ENCODE measurements around the gene ADGRV1.
"Not testable (repeated sequence)": the region's sequence is repeated elsewhere in the genome, so short reads cannot be mapped to it uniquely, and the experiment has no call there.

Gene ADGRV1

DNA sequence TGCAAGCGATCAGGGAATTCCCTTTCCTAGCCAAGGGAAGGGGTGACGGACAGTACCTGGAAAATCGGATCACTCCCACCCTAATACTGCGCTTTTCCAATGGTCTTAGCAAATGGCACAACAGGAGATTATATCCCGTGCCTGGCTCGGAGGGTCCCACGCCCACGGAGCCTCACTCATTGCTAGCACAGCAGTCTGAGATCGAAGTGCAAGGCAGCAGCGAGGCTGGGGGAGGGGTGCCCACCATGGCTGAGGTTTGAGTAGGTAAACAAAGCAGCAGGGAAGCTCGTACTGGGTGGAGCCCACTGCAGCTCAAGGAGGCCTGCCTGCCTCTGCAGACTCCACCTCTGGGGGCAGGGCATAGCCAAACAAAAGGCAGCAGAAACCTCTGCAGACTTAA is 411.3 kb downstream of the ADGRV1 start:
- not testable (repeated sequence) for DNase-seq (ENCODE audit: low read depth in 2 of 2, low spot score in 1 of 2)

GRCh38 chr5:90981177-90981576 is 422.6 kb downstream of the ADGRV1 start:
- no peak for DNase-seq (ENCODE audit: low read depth in 2 of 2, low spot score in 1 of 2)

- DNase-seq (ENCODE audit: low read depth in 2 of 2, low spot score in 1 of 2), result no peak
Observed at GRCh38 chr5:90981821-90982220, 423.2 kb downstream of the ADGRV1 start.

DNA sequence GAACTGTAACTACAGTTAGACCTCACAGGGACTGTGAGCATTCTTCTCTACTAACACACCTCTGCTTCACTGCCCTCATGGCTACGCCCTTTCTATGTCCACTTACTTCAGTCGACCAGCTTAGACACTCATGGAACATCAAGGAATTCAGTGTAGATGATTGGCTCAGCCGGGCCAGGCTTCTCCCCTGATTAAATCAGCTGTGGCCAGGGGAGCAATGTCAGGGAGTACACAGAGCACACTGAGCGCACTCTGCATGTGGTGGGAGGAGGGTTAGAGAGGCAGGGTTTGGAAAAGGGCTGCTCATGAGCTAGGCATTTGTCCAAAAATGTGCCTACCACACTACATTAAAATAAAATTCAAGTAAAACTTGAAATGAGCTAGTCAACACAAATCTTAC is 424.0 kb downstream of the ADGRV1 start:
- DNase-seq (ENCODE audit: low read depth in 2 of 2, low spot score in 1 of 2), result no peak

DNA sequence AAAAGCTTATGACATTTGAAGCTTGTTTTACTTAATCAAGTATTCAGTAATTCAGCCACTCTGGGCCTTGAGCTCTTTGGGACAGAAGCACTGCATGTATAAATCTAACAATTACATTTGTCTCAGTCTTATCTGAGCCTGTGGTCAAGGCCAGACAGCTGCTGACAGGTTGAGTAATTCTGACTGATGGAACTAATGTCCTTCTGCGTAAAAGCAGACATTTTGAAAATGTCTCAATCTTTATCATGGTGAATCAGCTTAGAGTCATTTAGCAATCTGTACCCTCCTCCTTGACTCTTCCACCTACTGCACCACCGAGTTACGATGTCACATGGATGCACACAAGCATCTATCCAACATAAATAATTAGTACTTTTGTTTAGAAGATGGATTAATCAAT is 424.6 kb downstream of the ADGRV1 start:
- no peak for DNase-seq (ENCODE audit: low read depth in 2 of 2, low spot score in 1 of 2)

DNA sequence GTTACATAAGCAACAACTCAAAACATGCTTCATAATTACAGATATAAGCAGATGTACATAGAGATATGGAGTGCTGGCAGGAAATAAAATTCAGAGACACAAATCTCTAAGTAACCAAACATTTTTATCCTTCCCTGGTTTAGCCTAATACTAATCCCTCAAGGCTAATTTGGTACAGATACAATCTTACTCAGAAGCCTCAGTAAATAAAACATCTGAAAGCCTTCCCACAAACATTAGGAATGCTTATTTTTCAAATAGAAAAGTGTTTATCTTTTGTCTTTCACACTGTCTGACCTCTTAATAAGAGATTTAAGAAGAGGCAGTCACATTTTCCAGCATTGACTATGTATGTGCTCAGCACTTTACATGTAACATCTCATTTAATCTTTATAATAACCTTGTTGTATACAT is 425.1 kb downstream of the ADGRV1 start:
- no peak for DNase-seq (ENCODE audit: low read depth in 2 of 2, low spot score in 1 of 2)

- DNase-seq (ENCODE audit: low read depth in 2 of 2, low spot score in 1 of 2), result no peak
Observed at GRCh38 chr5:90985341-90985740, 426.7 kb downstream of the ADGRV1 start.

DNA sequence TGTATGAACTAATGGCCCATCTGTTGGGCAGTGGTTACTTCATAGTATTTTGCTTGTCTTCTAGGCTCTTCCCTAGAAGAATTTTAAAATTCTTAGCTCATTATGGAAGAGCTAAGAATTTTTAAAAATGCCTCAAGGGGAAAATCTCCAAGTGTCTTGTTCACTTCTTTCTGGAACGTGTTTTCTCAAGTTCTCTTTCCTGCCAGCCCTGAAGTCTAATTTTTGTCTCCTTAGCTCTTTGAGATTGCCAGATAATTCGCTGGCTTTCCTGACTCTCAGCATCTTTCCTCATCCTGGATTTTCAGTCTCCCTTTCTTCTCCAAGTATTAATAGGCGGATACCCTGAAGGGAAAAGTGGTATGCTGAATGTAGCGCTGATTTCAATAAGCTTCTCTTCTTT is 429.1 kb downstream of the ADGRV1 start:
- DNase-seq (ENCODE audit: low read depth in 2 of 2, low spot score in 1 of 2), result no peak

GRCh38 chr5:90991201-90991600 is 432.6 kb downstream of the ADGRV1 start:
- DNase-seq (ENCODE audit: low read depth in 2 of 2, low spot score in 1 of 2), result no peak

DNA sequence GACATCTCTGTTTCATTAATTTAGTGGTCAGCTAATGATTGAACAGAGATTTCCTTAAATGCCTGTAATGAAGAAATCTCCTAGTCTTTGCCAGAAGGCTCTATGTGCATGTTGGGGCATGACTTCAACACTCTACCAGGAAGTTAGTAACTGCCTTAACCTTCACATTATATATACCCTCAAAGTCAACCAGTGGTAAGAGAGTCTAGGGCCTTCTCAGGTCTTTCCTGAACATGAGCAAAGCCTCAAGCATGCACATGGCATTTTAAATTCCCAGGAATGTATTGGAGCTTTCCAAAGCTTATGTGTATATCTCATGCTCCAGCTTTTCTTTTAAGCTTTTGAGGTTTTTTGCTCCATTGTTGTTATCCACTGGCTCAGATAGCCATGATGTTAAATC is 436.2 kb downstream of the ADGRV1 start:
- no peak for DNase-seq (ENCODE audit: low read depth in 2 of 2, low spot score in 1 of 2)

DNA sequence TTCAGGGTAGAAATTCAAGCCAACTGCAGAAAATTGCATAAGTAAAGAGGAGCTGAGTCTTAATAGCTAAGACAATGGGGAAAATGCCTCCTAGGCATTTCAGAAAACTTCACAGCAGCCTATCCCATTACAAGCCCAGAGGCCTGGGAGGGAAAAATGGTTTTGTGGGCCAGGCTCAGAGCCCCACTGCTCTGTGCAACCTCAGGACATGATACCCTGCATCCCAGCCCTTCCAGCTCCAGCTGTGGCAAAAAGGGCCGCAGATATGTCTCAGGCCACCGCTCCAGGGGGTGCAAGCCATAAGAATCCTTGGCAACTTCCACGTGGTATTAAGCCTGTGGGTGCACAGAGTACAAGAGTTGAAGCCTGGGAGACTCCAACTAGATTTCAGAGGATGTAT is 437.5 kb downstream of the ADGRV1 start:
- DNase-seq (ENCODE audit: low read depth in 2 of 2, low spot score in 1 of 2), result no peak

GRCh38 chr5:90997082-90997481 is 438.5 kb downstream of the ADGRV1 start:
- DNase-seq (ENCODE audit: low read depth in 2 of 2, low spot score in 1 of 2), result no peak

GRCh38 chr5:91000743-91001142 is 442.1 kb downstream of the ADGRV1 start:
- DNase-seq (ENCODE audit: low read depth in 2 of 2, low spot score in 1 of 2), result no peak

GRCh38 chr5:91006713-91007112 is 448.1 kb downstream of the ADGRV1 start:
- DNase-seq (ENCODE audit: low read depth in 2 of 2, low spot score in 1 of 2), result no peak

DNA sequence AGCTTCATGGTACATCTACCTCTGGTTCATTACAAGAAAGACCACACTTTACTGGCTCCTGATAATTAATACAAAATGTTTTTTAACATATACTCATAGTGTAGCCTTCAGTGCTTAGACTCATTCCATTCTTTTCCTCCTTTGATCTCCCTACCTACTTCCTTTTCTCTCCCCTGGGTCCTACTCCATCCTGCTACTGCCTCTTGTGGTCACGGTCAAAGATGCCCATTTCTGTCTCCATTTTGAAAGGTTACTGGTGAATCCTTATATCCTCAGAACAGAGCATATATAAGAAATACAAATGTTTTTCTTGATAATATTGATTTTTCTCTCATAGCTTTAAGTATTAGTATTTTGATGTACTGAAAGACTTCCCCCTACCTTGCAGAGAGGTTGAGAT is 448.7 kb downstream of the ADGRV1 start:
- DNase-seq (ENCODE audit: low read depth in 2 of 2, low spot score in 1 of 2), result no peak

GRCh38 chr5:91007780-91008402 is 449.3 kb downstream of the ADGRV1 start:
- DNase-seq (ENCODE audit: low read depth in 2 of 2, low spot score in 1 of 2), result no peak

DNA sequence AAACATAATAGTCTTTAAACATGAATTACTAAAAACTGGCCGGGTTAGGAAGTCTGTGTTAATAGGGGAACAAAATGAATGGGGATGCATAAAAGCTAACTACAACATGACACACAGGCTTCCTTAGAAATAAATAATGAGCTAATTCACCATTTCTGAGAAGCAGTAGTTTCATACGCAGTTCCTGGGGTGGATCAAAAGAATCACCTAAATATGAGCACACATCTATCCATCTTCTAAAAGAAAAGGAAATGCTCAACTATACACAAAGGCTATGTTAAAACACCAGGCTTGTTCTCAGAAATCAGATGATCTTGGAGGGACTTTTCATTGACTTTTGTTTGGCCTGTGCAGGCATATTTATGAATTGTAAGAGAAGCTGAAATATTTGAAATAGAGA is 451.5 kb downstream of the ADGRV1 start:
- no peak for DNase-seq (ENCODE audit: low read depth in 2 of 2, low spot score in 1 of 2)

- no peak for DNase-seq (ENCODE audit: low read depth in 2 of 2, low spot score in 1 of 2)
Observed at GRCh38 chr5:91011029-91011428, 452.4 kb downstream of the ADGRV1 start.

- DNase-seq (ENCODE audit: low read depth in 2 of 2, low spot score in 1 of 2), result not testable (repeated sequence)
Observed at GRCh38 chr5:91012867-91013266, 454.3 kb downstream of the ADGRV1 start.

DNA sequence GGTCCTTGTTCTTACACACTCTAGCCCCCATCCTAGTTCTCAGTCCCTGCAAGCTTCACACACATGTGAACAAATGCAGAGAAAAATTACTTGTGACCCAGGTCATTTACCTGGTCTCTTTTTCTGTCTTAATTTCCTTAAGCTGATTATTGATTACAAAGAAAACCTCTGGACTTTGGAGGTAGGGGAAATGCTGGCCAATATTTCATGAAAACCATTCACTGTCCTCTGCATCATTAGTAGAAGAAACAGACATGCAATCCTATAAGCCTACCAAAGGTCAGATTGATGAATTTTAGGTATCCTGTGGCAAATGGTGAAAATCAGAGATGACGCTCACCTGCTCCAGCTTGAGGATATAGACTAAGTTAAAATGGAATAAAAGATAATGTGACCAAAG is 457.7 kb downstream of the ADGRV1 start:
- DNase-seq (ENCODE audit: low read depth in 2 of 2, low spot score in 1 of 2), result no peak

- DNase-seq (ENCODE audit: low read depth in 2 of 2, low spot score in 1 of 2), result no peak
Observed at GRCh38 chr5:91016954-91017700, 458.5 kb downstream of the ADGRV1 start.

DNA sequence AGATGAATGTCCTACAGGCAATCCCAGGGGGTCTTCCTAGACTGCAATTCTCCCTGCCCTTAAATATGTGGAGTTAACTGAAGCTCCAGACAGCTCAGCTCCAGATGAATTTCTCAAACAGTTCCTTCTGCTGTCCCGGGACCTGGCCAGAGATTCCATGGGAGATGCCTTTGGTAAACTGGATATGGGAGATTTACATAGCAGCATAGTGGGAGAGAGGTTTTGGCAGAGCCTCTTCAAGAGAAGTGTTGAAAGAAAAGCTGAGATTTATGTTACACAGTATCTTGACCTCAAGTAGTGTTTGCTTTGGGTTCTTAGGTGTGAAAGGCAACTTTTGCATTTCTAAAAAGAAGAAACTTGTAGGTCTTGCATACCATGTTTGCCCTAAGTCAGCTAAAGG is 459.6 kb downstream of the ADGRV1 start:
- DNase-seq (ENCODE audit: low read depth in 2 of 2, low spot score in 1 of 2), result no peak
